ENCODE measurements around the gene MFSD8.
"Not testable (repeated sequence)": the region's sequence is repeated elsewhere in the genome, so short reads cannot be mapped to it uniquely, and the experiment has no call there.

MFSD8 gene

GRCh38 chr4:127978930-127979329 is 14.0 kb upstream of the MFSD8 start:
- Histone ChIP-seq H3K27me3 (ENCODE audit: low read depth, low read length) (no peaks in the 10 kb centered on the region), H3K36me3 (ENCODE audit: control insufficient read depth in 1 of 2, insufficient read depth in 2 of 2, low read length in 2 of 2) (peaks cover 0 to 1% of the 10 kb centered on the region in 2 donors), H3K4me3 (ENCODE audit: low read depth in 1 of 2, low read length in 2 of 2) (no peak overlapping the region), H3K4me1 (ENCODE audit: control insufficient read depth in 1 of 2, insufficient read depth in 2 of 2, low read length in 2 of 2) (no peaks in the 10 kb centered on the region), H3K9me3 (ENCODE audit: control insufficient read depth in 1 of 2, low read length in 2 of 2) (no peaks in the 10 kb centered on the region), H3K27ac (ENCODE audit: low read length) (no peak overlapping the region)

DNA sequence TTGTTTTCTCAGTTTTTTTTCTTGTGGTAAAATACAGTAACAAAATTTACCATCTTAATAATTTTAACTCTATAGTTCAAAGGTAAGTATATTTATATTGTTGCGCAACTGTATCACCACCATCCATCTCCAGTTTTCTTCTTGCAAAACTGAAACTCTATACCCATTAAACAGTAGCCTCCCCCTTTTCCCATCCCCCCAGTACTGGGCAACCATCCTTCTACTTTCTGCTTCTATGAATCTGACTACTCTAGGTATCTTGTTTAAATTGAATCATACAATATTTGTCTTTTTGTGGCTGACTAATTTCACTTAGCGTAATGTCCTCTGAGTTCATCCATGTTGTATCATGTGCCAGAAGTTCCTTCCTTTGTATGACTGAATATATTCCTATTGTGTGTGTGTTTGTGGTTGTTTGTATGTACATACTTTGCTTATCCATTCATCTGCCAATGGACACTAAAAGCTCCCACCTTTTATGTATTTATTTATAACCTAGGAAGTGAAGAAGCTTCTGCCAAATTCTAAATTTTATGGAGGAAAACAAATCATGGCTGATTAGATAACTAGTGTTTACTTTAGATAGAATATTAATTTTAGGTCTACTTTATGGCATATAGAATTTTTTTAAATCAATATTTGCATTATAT is 10.3 kb upstream of the MFSD8 start:
- no peaks in the 10 kb centered on the region for H3K27me3 ChIP-seq (ENCODE audit: low read depth, low read length)
- no peak overlapping the region for H3K27ac ChIP-seq (ENCODE audit: low read length)
- no peaks in the 10 kb centered on the region for H3K4me1 ChIP-seq (ENCODE audit: control insufficient read depth in 1 of 2, insufficient read depth in 2 of 2, low read length in 2 of 2)

DNA sequence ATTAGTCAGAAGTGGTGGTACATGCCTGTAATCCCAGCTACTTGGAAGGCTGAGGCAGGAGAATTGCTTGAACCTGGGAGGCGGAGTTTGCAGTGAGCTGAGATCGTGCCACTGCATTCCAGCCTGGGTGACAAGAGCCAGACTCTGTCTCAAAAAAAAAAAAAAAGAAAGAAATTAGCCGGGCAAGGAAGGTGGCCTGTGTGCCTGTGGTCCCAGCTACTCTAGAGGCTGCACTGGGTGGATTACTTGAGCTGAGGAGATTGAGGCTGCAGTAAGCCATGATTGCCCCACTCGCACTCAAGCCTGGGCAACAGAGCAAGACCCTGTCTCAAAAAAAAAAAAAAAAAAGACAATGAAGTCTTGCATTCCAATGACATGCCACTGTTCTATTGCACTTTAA is 6.0 kb upstream of the MFSD8 start:
- not testable (repeated sequence) for H3K9me3 ChIP-seq (ENCODE audit: control insufficient read depth in 1 of 2, low read length in 2 of 2); H3K4me1 ChIP-seq (ENCODE audit: control insufficient read depth in 1 of 2, insufficient read depth in 2 of 2, low read length in 2 of 2)

More for the DNA sequence above, 10.3 kb upstream of the MFSD8 start:
- peaks cover 0 to 7% of the 10 kb centered on the region in 2 donors for H3K36me3 ChIP-seq (ENCODE audit: control insufficient read depth in 1 of 2, insufficient read depth in 2 of 2, low read length in 2 of 2)
- no peak overlapping the region for H3K4me3 ChIP-seq (ENCODE audit: low read depth in 1 of 2, low read length in 2 of 2)
- H3K9me3 ChIP-seq (ENCODE audit: control insufficient read depth in 1 of 2, low read length in 2 of 2): no peaks in the 10 kb centered on the region

DNA sequence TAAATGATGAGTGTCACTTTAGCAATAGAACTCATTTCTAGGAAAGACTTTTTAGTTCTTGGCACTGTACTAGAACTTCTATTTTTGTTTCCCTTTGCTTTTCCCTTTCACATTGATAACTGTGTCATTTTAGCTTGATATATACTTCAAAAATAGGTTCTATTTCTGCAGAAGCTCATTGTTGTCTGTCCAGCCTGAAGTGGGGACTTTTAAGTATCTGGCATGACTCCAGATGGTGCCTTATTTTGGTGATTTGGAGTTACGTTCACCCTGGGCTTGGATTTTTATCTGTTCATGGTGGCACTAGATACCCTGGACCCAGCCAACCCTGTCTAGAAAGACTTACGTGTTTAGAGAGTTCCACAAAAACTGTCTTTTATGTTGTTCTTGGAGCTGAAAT is 3.6 kb upstream of the MFSD8 start:
- no peaks in the 10 kb centered on the region for H3K9me3 ChIP-seq (ENCODE audit: control insufficient read depth in 1 of 2, low read length in 2 of 2)
- peaks cover 0 to 7% of the 10 kb centered on the region in 2 donors for H3K36me3 ChIP-seq (ENCODE audit: control insufficient read depth in 1 of 2, insufficient read depth in 2 of 2, low read length in 2 of 2)
- peaks cover 0 to 5% of the 10 kb centered on the region in 2 donors for H3K4me1 ChIP-seq (ENCODE audit: control insufficient read depth in 1 of 2, insufficient read depth in 2 of 2, low read length in 2 of 2)
- no peak overlapping the region for H3K27ac ChIP-seq (ENCODE audit: low read length)
- no peaks in the 10 kb centered on the region for H3K27me3 ChIP-seq (ENCODE audit: low read depth, low read length)
- H3K4me3 ChIP-seq (ENCODE audit: low read depth in 1 of 2, low read length in 2 of 2): no peak overlapping the region

More for the DNA sequence above, 6.0 kb upstream of the MFSD8 start:
- not testable (repeated sequence) for H3K27ac ChIP-seq (ENCODE audit: low read length); H3K27me3 ChIP-seq (ENCODE audit: low read depth, low read length); H3K4me3 ChIP-seq (ENCODE audit: low read depth in 1 of 2, low read length in 2 of 2); H3K36me3 ChIP-seq (ENCODE audit: control insufficient read depth in 1 of 2, insufficient read depth in 2 of 2, low read length in 2 of 2)

GRCh38 chr4:127967141-127967775 is 2.3 kb upstream of the MFSD8 start:
- Histone ChIP-seq H3K9me3 (ENCODE audit: control insufficient read depth in 1 of 2, low read length in 2 of 2) (no peaks in the 10 kb centered on the region), H3K36me3 (ENCODE audit: control insufficient read depth in 1 of 2, insufficient read depth in 2 of 2, low read length in 2 of 2) (no peaks in the 10 kb centered on the region), H3K27ac (ENCODE audit: low read length) (no peak overlapping the region), H3K4me3 (ENCODE audit: low read depth in 1 of 2, low read length in 2 of 2) (no peak overlapping the region), H3K27me3 (ENCODE audit: low read depth, low read length) (no peaks in the 10 kb centered on the region), H3K4me1 (ENCODE audit: control insufficient read depth in 1 of 2, insufficient read depth in 2 of 2, low read length in 2 of 2) (peaks cover 0 to 8% of the 10 kb centered on the region in 2 donors)

DNA sequence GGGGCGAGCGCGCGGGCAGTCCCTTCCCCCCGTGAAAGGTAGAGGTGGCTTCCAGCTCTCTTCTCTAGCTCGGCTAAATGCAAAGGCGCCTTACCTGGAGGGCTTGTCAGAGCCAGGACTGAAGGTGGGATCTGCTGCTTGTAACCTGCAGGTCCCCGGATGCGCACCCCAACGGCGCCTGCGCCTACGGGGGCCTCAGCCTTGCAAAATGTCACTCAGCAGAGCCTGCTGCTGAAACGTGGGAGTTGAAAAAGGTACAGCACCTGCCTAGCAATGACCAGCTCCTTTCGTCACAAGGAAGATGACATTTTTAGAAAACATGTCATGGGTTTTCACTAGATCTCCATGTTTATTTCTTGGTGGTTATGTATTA is 816 bp upstream of the MFSD8 start:
- Histone ChIP-seq H3K27me3 (ENCODE audit: low read depth, low read length) (no peaks in the 10 kb centered on the region), H3K4me3 (ENCODE audit: low read depth in 1 of 2, low read length in 2 of 2) (peak overlapping the region; percentile 93 to 95)

GRCh38 chr4:127964426-127965061 is 429 bp downstream of the MFSD8 start:
- not testable (repeated sequence) for H3K27me3 ChIP-seq (ENCODE audit: low read depth, low read length); H3K9me3 ChIP-seq (ENCODE audit: control insufficient read depth in 1 of 2, low read length in 2 of 2); H3K36me3 ChIP-seq (ENCODE audit: control insufficient read depth in 1 of 2, insufficient read depth in 2 of 2, low read length in 2 of 2); H3K4me1 ChIP-seq (ENCODE audit: control insufficient read depth in 1 of 2, insufficient read depth in 2 of 2, low read length in 2 of 2)
- peak overlapping the region; percentile 93 for H3K27ac ChIP-seq (ENCODE audit: low read length)
- H3K4me3 ChIP-seq (ENCODE audit: low read depth in 1 of 2, low read length in 2 of 2): peak overlapping the region; percentile 93 to 95

More for the DNA sequence above, 816 bp upstream of the MFSD8 start:
- Histone ChIP-seq H3K36me3 (ENCODE audit: control insufficient read depth in 1 of 2, insufficient read depth in 2 of 2, low read length in 2 of 2) (no peaks in the 10 kb centered on the region), H3K4me1 (ENCODE audit: control insufficient read depth in 1 of 2, insufficient read depth in 2 of 2, low read length in 2 of 2) (peaks cover 0 to 8% of the 10 kb centered on the region in 2 donors), H3K9me3 (ENCODE audit: control insufficient read depth in 1 of 2, low read length in 2 of 2) (no peaks in the 10 kb centered on the region), H3K27ac (ENCODE audit: low read length) (peak overlapping the region; percentile 93)

- not testable (repeated sequence) for H3K27ac ChIP-seq (ENCODE audit: low read length); H3K36me3 ChIP-seq (ENCODE audit: control insufficient read depth in 1 of 2, insufficient read depth in 2 of 2, low read length in 2 of 2); H3K4me1 ChIP-seq (ENCODE audit: control insufficient read depth in 1 of 2, insufficient read depth in 2 of 2, low read length in 2 of 2); H3K9me3 ChIP-seq (ENCODE audit: control insufficient read depth in 1 of 2, low read length in 2 of 2); H3K27me3 ChIP-seq (ENCODE audit: low read depth, low read length)
- H3K4me3 ChIP-seq (ENCODE audit: low read depth in 1 of 2, low read length in 2 of 2): peak overlapping the region in 1 of 2 donors; percentile 95
Observed at GRCh38 chr4:127963633-127964398, 1.2 kb downstream of the MFSD8 start.

- Histone ChIP-seq H3K9me3 (ENCODE audit: control insufficient read depth in 1 of 2, low read length in 2 of 2) (no peaks in the 10 kb centered on the region), H3K4me3 (ENCODE audit: low read depth in 1 of 2, low read length in 2 of 2) (no peak overlapping the region), H3K27me3 (ENCODE audit: low read depth, low read length) (no peaks in the 10 kb centered on the region), H3K27ac (ENCODE audit: low read length) (no peak overlapping the region), H3K4me1 (ENCODE audit: control insufficient read depth in 1 of 2, insufficient read depth in 2 of 2, low read length in 2 of 2) (peaks cover 0 to 3% of the 10 kb centered on the region in 2 donors), H3K36me3 (ENCODE audit: control insufficient read depth in 1 of 2, insufficient read depth in 2 of 2, low read length in 2 of 2) (peaks cover 0 to 4% of the 10 kb centered on the region in 2 donors)
Observed at GRCh38 chr4:127959794-127960193, 5.2 kb downstream of the MFSD8 start.

GRCh38 chr4:127957105-127957504 is 7.9 kb downstream of the MFSD8 start:
- Histone ChIP-seq H3K9me3 (ENCODE audit: control insufficient read depth in 1 of 2, low read length in 2 of 2) (no peaks in the 10 kb centered on the region), H3K36me3 (ENCODE audit: control insufficient read depth in 1 of 2, insufficient read depth in 2 of 2, low read length in 2 of 2) (peaks cover 4 to 5% of the 10 kb centered on the region in 2 donors), H3K4me3 (ENCODE audit: low read depth in 1 of 2, low read length in 2 of 2) (no peak overlapping the region), H3K27me3 (ENCODE audit: low read depth, low read length) (no peaks in the 10 kb centered on the region), H3K27ac (ENCODE audit: low read length) (no peak overlapping the region), H3K4me1 (ENCODE audit: control insufficient read depth in 1 of 2, insufficient read depth in 2 of 2, low read length in 2 of 2) (no peaks in the 10 kb centered on the region)

DNA sequence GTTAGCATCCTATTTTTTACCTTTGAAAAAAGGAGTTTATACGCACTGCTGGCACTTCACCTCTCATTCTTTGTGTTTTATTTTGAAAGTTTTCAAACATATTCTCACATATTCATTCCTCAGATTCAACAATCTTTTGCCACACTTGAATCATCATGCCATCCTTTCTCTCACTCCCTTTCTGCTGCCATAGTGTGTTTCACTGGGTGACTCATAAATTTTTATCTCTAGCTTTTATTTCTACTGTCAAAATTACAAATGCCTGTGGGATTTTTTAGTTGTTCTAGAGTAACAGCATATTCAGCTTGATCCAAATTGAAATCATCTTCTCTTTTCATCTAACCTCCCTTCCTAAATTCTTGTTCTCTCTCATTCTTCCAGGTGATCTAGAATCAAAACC is 28.0 kb downstream of the MFSD8 start:
- H3K9me3 ChIP-seq (ENCODE audit: control insufficient read depth in 1 of 2, low read length in 2 of 2): no peaks in the 10 kb centered on the region
- H3K4me3 ChIP-seq (ENCODE audit: low read depth in 1 of 2, low read length in 2 of 2): no peak overlapping the region
- no peak overlapping the region for H3K27ac ChIP-seq (ENCODE audit: low read length)
- no peaks in the 10 kb centered on the region for H3K4me1 ChIP-seq (ENCODE audit: control insufficient read depth in 1 of 2, insufficient read depth in 2 of 2, low read length in 2 of 2)
- no peaks in the 10 kb centered on the region for H3K27me3 ChIP-seq (ENCODE audit: low read depth, low read length)
- H3K36me3 ChIP-seq (ENCODE audit: control insufficient read depth in 1 of 2, insufficient read depth in 2 of 2, low read length in 2 of 2): peaks cover 3 to 16% of the 10 kb centered on the region in 2 donors

Measured in muscle layer of duodenum (tissue), 2 donors.